GM19193 (cell line): Measurements from ENCODE around the gene RPL13A.
A peak's percentile ranks its signal among the peaks of the same experiment; 100 is the strongest.

ENCODE experiments used
- POLR2A ChIP-seq: IDR thresholded peaks from 4 replicates; pipeline ENCODE4 v1.6.1; 2011; ENCODE audit not compliant: insufficient read depth, insufficient read length; ENCODE audit errors: extremely low read depth

RPL13A gene

DNA sequence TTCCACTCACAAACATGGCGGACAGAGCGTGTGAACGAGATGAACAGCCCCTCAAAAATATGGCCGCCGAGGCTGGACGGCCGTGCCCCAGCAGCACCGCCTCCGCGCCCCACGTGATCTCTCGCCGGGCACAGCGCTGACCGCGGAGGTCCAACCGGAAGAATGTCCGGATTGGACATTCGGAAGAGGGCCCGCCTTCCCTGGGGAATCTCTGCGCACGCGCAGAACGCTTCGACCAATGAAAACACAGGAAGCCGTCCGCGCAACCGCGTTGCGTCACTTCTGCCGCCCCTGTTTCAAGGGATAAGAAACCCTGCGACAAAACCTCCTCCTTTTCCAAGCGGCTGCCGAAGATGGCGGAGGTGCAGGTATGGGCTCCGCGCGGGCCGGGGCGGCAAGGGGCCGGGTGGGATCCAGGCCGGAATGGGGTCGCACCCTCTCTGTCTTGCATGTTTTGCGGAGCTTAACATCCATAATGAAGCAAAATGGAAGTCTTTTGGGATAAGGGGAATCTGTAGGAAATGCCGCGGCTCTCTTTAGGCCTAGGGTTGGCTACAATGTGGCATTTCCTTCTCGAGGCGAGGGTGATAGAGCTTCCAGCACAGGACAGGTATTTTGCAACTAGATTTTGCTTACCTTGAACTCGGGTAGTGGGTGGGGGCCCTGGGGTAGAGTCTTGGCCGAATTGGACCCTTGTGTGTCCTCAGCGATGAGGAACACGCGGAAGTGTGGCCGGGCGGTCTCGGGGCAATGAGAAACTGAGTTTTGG is at the start of gene RPL13A:
Gene RPL13A, plus strand, starts transcription at position 332 of the 769 bp plus-strand sequence. Its CDS starts 22 bp downstream, at position 354.
- peak; percentile 99 for TF ChIP-seq POLR2A

DNA sequence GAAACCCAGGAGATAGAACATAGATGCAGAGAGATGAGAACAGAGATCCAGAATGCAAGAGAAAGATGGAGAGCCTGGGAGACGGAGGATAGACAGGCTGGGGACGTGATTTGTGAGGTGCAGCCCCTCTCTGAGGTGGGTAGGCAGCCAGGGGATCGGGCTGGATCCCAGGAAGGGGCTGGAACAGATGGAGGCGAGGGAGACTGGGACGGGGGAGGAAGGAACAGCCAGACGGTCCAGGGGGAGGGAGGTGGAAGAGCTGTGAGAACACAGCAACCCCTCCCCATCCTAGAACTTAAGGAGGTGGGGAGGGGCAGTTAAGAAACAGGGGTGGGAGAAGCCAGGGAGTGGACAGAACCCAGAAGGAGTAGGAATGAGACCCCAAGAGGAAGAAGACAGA is 49.1 kb upstream of the RPL13A start:
- no peak for TF ChIP-seq POLR2A

DNA sequence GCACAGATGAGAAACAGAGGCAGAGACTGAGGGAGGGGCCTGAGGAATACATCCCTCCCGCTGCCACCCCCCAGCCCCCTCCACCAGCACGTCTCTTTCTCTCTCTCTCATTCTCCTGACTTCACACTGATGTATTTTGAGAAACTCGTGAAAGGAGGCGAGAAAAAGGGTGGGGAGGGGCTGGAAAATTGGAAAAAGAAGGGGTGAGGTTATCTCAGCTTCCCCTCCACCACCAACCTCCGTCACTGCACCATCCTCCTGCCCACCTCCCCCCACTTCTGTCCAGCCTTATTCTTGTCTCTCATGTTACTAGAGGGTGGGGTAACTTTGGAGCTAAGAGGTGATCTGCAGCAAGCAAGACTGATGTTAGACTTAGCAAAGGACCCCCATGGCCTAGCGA is 47.6 kb upstream of the RPL13A start:
- TF ChIP-seq POLR2A, result no peak

DNA sequence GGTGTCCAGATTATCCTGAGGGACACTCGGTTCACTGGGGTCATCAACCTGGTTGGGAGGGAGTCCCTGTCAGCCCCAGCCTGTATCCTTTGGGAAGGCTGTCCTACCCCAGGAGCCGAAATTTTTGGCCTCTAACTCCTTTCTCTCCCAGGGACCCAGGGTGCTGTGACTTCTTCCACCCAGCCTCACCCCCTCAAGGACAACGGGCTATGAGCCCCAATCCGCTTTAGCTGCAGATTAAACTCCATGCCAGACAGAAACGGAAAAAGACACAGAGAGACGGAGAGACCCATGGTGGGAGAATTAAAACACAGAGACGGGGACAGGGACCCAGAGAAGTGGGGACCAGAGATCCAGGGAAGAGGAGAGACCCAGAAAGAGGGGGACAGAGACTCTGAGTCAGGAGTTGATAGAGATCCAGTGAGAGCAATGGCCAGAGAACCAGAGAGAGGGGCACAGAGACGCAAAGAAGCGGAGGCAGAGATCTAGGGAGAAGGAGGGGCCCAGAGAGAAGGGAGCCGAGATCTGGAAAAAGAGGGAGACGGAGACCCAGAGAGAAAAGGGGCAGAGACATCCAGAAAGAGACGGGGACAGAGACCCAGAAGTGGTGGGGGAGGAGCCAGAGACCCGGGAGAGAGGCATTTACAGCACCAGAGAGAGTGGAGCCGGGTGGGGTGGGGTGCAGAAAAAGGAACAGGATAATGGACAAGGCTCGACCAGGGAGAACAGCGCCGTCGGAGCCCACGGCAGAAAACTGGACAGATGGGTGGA is 46.8 kb upstream of the RPL13A start:
- no peak for TF ChIP-seq POLR2A

DNA sequence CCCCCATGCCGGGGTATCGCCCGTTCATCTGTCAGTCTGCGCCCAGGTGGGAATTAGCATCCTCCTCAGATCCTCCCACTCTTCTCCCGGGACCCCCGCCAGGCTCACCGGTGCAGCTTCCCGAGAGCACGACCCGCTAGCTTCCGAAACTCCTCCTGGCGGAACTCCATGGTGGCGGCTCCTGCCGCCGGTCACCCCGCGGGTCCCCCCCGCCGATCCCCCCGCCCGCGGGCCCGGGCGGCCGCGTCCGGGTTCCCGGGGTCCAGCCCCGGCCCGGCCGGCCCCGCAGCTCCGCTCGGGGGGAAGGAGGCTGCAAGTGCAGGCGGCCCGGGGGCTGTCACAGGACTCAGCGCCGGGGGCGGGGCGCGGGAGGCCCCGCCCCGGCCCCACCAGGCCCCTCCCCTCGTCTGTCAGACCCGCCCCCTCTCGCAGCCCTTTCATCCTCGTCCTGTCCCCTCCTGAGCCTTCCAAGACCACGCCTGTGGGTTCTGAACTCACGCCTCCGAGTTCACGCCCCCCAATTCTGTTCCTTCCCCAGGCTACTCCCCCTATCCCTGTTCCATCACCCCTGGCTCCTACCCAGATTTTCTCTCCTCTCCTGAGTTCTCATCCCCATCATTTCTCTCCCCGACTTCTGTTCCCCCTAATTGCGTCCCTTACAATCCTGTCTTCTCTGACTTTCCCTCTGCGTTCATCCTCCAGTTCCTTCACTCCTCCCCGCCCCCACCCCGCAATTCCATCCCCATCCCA is 46.0 kb upstream of the RPL13A start, which contains the start of gene SLC17A7:
Gene SLC17A7, minus strand, starts transcription at position 318 of the 750 bp plus-strand sequence. Its CDS starts 148 bp downstream, at position 170.
- TF ChIP-seq POLR2A, result no peak

DNA sequence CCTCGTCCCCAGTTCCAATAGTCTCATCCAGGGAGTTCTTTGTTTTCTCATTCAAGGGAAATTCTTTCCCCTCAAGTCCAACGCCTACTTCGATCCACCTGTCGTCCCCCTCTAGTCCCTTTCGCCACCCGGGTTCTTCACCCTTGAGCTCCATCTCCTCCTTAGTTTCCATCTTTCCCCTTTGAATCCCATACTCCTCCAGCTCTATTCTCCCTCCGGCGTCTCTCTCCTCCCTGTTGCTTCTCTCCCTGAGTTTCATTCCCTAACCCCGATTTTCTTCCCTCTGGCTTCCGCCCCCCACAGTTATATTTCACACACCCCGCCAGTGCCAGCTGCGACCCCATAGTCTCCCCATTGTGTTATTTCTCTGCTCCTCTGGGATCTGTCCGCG is 45.5 kb upstream of the RPL13A start:
- TF ChIP-seq POLR2A, result no peak

DNA sequence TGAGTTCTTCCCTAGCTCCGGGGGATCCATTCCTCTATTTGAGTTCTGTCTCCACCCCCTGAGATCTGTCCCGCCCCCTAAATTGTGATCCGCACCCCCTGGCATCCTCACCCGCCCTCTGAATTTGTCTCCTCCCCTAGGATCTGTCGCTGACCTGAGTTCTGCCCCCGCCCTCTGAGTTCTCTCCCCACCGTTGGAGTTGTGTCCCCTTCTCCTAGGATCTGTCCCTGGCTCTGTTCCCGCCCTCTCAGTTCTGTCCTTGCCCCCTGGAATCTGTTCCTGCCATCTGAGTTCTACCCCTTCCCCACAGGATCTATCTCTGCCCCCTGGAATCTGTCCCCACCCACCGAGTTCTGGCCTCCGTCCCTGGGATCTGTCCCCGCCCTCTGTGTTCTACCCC is 45.1 kb upstream of the RPL13A start:
- no peak for TF ChIP-seq POLR2A

DNA sequence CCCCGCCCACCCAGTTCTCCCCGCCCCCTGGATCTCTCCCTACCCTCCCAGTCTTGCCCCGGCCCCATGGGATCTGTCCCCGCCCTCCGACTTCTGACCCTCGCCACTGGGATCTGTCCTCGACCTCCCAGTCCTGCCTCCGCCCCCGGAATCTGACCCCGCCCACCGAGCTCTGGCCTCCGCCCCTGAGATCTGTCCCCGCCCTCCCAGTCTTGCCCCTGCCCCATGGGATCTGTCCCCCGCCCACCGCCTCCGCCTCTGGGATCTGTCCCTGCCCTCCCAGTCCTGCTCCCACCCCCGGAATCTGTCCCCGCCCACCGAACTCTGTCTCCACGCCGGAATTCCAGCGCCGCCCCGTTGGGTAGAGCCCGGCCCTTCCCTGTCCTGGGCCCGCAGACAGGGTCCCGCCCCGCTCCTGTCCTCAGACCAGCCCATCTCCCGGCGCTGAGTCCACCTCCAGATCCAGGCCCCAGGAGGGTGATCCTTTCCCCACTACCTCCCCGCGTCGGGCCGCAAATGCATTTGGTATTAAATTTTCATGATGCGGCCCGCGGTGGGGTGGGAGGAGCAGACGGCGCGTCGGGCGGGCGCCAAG is 44.5 kb upstream of the RPL13A start:
- TF ChIP-seq POLR2A, result no peak

DNA sequence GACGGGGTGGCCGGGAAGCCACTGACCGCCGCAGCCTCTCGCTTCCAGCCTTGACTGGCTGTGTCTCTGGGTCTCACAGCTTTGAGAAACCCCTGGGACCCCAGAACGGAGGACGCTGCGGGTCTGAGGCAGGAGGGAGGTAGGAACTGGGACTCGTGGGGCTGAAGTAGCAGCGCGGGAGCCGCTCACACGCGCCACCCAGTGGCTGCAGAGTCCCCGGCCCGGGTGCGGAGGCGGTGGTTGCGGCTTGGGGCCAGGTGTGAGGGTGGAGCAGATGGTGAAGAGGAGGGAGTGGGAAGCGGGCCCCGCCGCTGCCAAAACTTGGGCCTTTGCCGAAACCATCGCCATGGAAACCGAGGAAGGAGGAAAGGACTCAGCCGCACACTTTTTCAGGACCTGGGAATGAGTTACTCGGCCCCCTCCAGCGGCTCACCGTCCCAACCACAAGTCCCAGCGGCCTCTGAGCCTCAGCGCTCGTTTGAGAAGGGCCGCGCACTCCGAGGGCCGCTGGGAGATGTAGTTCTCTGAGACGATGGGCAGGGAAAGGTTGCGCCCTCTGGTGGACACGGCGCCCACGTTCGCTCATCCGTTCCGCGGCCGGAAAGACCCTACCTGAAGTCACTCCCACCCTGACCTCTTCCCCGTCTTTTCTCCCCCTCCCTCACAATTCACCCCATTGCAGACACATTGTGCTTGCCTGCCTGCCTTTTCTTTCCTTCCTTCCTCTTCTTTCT is 43.9 kb upstream of the RPL13A start:
- no peak for TF ChIP-seq POLR2A

DNA sequence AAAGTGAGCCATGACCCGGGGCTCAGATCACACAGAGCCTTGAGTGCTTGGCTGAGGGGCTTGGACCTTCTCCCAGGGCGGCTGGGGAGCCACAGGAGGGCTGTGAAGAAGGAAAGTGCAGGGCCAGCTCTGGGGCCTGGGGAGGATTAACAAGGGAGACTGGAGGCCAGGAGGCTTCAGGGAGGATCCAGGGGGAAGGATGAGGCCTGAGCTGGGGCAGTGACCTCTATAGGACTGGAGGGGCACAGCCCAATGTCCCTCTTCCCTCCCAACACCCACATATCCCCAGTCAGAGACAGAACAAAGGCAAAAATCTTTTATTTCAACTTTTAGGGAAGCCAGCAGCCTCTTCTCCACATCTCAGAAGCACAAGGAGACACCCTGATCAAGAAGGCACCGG is 41.4 kb upstream of the RPL13A start:
- no peak for TF ChIP-seq POLR2A

DNA sequence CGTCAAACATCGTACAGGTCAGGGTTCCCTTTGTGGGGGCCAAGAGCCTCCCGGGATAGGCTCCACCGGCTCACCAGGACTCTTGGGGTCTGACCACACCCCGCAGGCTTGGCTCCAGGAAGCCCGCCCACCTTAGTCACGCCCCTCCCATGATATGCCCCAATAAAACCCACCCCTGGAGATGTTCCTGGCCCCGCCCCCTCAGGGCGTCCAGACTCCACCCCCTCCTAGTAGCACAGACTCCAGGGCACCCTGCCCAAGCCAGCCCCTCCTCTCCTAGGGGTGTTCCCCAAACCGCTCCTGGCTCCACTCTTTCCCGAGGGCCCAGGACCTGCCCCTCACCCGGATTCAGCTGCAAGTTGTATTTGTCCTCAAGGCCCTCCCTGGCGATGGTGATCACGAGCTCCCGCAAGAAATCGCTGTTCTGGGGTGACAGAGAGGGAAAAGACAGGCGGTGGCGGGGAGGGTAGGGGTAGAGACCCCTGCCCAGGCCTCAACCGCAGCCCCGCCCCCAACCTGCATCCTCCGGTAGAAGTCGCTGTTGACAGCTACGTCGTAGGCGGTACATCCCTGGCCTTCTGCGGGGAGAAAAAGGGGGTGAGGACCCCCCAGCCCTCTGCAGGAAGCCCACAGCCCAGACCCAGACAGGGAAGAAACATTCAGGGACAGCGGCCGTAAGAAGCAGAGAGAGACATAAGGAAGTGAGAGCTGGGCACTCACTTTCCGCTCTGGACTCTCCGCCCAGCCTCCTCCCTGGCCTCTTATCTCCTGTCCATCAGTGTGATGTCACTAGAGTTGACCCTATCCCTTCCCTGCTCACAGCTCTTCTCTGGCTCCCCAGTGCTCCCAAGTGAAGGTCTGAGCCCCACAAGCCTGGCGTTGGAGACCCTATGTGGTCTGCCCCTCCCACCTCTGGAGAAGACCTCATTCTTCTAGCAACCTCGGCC is 39.6 kb upstream of the RPL13A start:
- no peak for TF ChIP-seq POLR2A

DNA sequence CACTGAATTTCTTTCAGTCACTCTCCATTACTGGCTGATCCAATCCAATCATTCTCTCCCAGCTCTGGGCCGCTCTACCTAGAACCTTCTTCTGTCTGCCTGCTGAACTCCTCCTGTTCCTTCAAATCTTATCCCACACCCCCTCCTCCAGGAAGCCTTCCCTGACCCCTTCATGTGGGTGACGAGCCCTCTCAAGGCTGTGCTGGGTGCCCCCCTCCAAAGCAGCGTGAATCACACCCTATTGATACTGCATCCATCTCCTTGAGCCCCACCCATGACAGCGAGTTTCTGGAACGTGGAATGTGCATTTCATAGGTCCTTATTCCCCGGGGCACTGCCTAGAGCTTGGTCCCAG is 39.0 kb upstream of the RPL13A start:
- no peak for TF ChIP-seq POLR2A

DNA sequence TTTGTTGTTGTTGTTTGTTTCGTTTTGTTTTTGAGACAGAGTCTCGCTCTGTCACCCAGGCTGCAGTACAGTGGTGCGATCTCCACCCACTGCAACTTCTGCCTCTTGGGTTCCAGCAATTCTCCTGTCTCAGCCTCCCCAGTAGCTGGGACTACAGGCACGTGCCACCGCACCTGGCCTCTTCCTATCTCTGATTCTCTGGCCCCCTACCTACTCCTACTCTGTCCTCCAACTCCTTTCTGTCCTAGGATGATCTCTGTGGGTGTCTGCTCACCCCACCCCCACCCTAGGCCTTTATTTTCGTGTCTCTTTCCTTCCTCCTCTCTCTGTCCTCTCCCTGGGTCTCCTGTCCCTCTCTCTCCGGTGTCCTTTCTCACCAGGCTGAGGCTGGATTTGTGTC is 37.0 kb upstream of the RPL13A start:
- no peak for TF ChIP-seq POLR2A
